NK-92 treated with Interleukin-12 subunit alpha and Interleukin-12 subunit beta, amount 100 ng/mL, for 24 hours (cell line): ENCODE measurements around the gene ODAD3.

ENCODE experiments used
- DNase-seq: peaks from one replicate; lab custom pipeline; 2025; lab: John Stamatoyannopoulos, UW

The ODAD3 gene

DNA sequence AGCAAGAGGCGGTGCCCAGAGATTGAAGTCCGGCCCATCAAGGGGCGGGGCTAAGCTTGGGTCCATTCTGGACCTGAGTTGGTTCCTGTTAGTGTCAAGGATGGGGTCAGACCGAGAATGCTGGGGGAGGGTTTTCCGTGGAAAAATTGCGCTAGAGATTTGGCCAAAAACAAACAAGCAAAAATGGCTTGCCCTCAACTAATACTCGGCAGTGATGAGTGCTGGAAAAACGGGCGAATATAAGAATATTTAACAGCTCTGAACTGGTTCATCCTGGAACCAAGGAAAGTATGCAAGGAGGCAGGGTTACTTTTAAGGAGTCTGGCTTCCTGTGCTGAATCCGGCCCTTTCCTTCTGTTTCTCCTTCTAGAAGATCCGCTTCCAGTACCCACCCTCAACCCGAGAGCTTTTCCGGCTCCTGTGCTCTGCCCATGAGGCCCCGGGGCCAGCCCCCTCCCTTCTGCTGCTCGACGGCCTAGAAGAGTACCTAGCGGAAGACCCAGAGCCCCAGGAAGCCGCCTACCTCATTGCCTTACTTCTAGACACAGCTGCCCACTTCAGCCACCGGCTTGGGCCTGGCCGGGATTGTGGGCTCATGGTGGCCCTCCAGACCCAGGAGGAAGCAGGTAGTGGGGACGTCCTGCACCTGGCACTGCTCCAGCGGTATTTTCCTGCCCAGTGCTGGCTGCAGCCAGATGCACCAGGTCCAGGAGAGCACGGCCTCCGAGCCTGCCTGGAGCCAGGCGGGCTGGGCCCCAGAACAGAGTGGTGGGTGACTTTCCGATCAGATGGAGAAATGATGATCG is 59.6 kb downstream of the ODAD3 start:
- DNase-seq = peak; percentile 63

GRCh38 chr19:11374433-11375142 is 60.3 kb downstream of the ODAD3 start, which contains the start of gene SWSAP1:
TSS of gene SWSAP1 (plus strand) at chr19:11374666. CDS start at chr19:11374681, 15 bp downstream.
- DNase-seq = peak; percentile 97

DNA sequence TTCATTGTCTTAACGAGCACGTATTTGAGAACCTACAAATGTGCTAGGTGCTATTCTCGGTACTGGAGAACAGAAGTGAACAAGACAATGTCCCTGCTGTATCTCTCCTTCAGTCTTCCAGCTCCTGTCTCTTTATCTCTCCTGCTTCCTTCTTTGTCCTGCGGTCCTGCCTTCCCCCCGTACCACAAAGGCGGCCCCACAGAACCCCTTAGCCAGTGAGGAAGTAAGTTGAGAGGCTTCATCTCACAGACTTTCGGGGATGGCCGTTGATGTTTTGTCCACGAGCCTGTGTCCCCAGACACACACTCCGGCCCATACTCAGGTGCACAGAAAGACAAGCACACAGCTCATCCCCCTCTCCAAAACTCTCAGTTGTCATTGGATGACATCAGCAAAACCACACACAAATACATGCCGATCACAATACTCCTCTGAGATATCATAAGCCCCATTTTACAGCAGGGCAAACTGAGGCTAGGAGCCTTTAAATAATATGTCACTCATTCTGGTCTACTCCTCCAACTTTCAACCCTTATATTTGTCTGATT is 61.0 kb downstream of the ODAD3 start:
- no peak for DNase-seq

GRCh38 chr19:11373166-11373884 is 61.6 kb downstream of the ODAD3 start:
- no peak for DNase-seq

DNA sequence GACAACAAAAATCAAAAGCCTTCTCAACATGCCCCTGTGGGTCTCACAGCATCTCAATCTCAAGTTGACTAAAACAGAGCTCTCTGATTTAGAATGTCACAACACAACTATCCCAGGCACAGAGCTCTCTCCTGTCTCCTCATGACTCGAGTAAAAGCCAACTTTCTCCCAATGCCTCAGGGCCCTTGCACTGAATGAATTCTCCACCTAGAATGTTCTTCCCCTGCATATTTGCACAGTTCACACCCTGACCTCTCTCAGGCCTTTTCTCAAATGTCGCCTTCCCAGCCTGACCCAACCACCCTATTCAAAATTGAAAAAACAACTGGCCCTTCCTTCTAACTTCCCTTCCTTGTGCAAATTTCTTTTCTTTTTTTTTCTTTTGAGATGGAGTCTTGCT is 64.2 kb downstream of the ODAD3 start:
- DNase-seq = no peak
